Hematopoietic multipotent progenitor cell (in vitro differentiated cells): ENCODE measurements around the gene CTNNA3. TPM values are rescaled to one million over a fixed set of nuclear protein-coding genes. Genes with fewer than 3 reads are reported as not detected.
A peak's percentile ranks its signal among the peaks of the same experiment; 100 is the strongest.

Source experiments
- DNase-seq, 3 donors: peaks; one replicate each; pipeline ENCODE4 v3.0.0-alpha.2; 2011 to 2015; ENCODE audit warnings: low read depth in 2 of 3, low spot score in 2 of 3
- total RNA-seq: library from RNA; depleted of rRNA; stranded (reverse); fragments of >200 nt; gene quantifications from one replicate; pipeline ENCODE4 v1.2.3, GENCODE V29; 2012

The CTNNA3 gene
- total RNA-seq, 1 donor = under 0.01 TPM

- DNase-seq = no peak
Measured at GRCh38 chr10:66837335-66837734, 858.7 kb downstream of the CTNNA3 start.

- no peak for DNase-seq
Measured at GRCh38 chr10:66836771-66837170, 859.2 kb downstream of the CTNNA3 start.

GRCh38 chr10:66836057-66836456 is 859.9 kb downstream of the CTNNA3 start:
- no peak for DNase-seq

- DNase-seq = no peak
Measured at GRCh38 chr10:66835400-66835799, 860.6 kb downstream of the CTNNA3 start.

- DNase-seq = no peak
Measured at GRCh38 chr10:66834802-66835201, 861.2 kb downstream of the CTNNA3 start.

GRCh38 chr10:66833861-66834260 is 862.1 kb downstream of the CTNNA3 start:
- DNase-seq = no peak

- peak in 1 of 3 donors; percentile 26 for DNase-seq
Measured at GRCh38 chr10:66832781-66833422, 863.1 kb downstream of the CTNNA3 start.

- DNase-seq = no peak
Measured at GRCh38 chr10:66828957-66829356, 867.0 kb downstream of the CTNNA3 start.

GRCh38 chr10:66827353-66827752 is 868.6 kb downstream of the CTNNA3 start:
- DNase-seq = no peak

- DNase-seq = no peak
Measured at GRCh38 chr10:66823301-66823700, 872.7 kb downstream of the CTNNA3 start.

GRCh38 chr10:66822801-66823200 is 873.2 kb downstream of the CTNNA3 start:
- peak in 1 of 3 donors; percentile 12 for DNase-seq

GRCh38 chr10:66819691-66820090 is 876.3 kb downstream of the CTNNA3 start:
- no peak for DNase-seq

- DNase-seq = no peak
Measured at GRCh38 chr10:66813122-66813521, 882.9 kb downstream of the CTNNA3 start.

- DNase-seq = no peak
Measured at GRCh38 chr10:66811211-66811610, 884.8 kb downstream of the CTNNA3 start.

- no peak for DNase-seq
Measured at GRCh38 chr10:66809402-66809801, 886.6 kb downstream of the CTNNA3 start.

- DNase-seq = no peak
Measured at GRCh38 chr10:66805612-66806011, 890.4 kb downstream of the CTNNA3 start.

GRCh38 chr10:66804962-66805361 is 891.0 kb downstream of the CTNNA3 start:
- no peak for DNase-seq

- no peak for DNase-seq
Measured at GRCh38 chr10:66803174-66803573, 892.8 kb downstream of the CTNNA3 start.

- DNase-seq = no peak
Measured at GRCh38 chr10:66799474-66799873, 896.5 kb downstream of the CTNNA3 start.

- no peak for DNase-seq
Measured at GRCh38 chr10:66795866-66796265, 900.1 kb downstream of the CTNNA3 start.

- DNase-seq = no peak
Measured at GRCh38 chr10:66792441-66792840, 903.6 kb downstream of the CTNNA3 start.

- no peak for DNase-seq
Measured at GRCh38 chr10:66788178-66788987, 907.6 kb downstream of the CTNNA3 start.
